ENCODE results near the gene RNPC3.

The RNPC3 gene

GRCh38 chr1:103525607-103526507 lies at the start of gene RNPC3:
Gene RNPC3 (plus strand): TSS chr1:103525699. CDS start chr1:103526071, 372 bp downstream.
- DNase-seq = peak; percentile 15 to 95 (median 81)

- no peak for DNase-seq
These were observed 48.4 kb upstream of the RNPC3 start for GRCh38 chr1:103477101-103477500.

GRCh38 chr1:103489935-103490334 lies 35.6 kb upstream of the RNPC3 start:
- DNase-seq = no peak

- DNase-seq = no peak
These were observed 33.4 kb upstream of the RNPC3 start for GRCh38 chr1:103492003-103492625.

- no peak for DNase-seq
These were observed 29.4 kb upstream of the RNPC3 start for GRCh38 chr1:103496014-103496635.

GRCh38 chr1:103497404-103497803 lies 28.1 kb upstream of the RNPC3 start:
- DNase-seq = no peak

GRCh38 chr1:103509250-103509649 lies 16.2 kb upstream of the RNPC3 start:
- no peak for DNase-seq

- DNase-seq = no peak
These were observed 11.8 kb upstream of the RNPC3 start for GRCh38 chr1:103513711-103514110.

GRCh38 chr1:103514920-103515503 lies 10.5 kb upstream of the RNPC3 start:
- peak in 2 of 56 donors; percentile 0 to 7 for DNase-seq

GRCh38 chr1:103516283-103516682 lies 9.2 kb upstream of the RNPC3 start:
- DNase-seq = no peak

- DNase-seq = no peak
These were observed 8.8 kb upstream of the RNPC3 start for GRCh38 chr1:103516693-103517092.

- DNase-seq = no peak
These were observed 8.0 kb upstream of the RNPC3 start for GRCh38 chr1:103517380-103518047.

- DNase-seq = no peak
These were observed 4.7 kb upstream of the RNPC3 start for GRCh38 chr1:103520822-103521221.

- DNase-seq = no peak
These were observed 2.2 kb upstream of the RNPC3 start for GRCh38 chr1:103523346-103523745.

- DNase-seq = peak in 4 of 56 donors; percentile 1 to 69 (median 30)
These were observed 339 bp upstream of the RNPC3 start for GRCh38 chr1:103525114-103525606.

- DNase-seq = no peak
These were observed 1.8 kb downstream of the RNPC3 start for GRCh38 chr1:103527331-103527730.

GRCh38 chr1:103529746-103530145 lies 4.2 kb downstream of the RNPC3 start:
- peak in 5 of 56 donors; percentile 3 to 21 (median 11) for DNase-seq

GRCh38 chr1:103538226-103538625 lies 12.7 kb downstream of the RNPC3 start:
- no peak for DNase-seq

GRCh38 chr1:103541431-103541830 lies 15.9 kb downstream of the RNPC3 start:
- no peak for DNase-seq

GRCh38 chr1:103546496-103546895 lies 21.0 kb downstream of the RNPC3 start:
- DNase-seq = no peak

GRCh38 chr1:103547840-103548239 lies 22.3 kb downstream of the RNPC3 start:
- no peak for DNase-seq
